ENCODE results near the gene PTPN6.

PTPN6 gene

DNA sequence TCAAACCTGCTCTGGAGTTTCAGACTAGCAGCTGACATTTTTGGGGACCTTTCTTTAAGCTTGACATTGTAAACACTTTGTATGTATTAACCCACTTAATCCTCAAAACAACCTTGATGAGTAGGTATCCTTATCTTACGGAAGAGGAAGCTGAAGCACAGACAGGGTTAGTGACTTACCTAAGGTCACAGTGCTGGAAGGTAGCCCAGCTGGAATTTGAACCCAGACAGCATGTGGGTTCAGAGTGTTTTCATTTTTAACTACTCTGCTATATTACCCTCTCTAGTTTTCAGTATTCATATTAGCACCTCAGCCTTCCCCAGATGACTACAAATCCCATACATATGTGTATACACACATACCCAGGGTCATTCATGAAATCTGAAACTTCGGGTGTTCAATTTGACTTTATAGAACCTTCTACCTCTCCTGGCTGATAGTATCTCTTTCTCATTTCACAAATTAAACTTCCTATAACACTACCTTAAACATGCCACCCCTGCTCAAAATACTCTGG, 53.2 kb downstream of the PTPN6 start:
- DNase-seq (ENCODE audit: low read depth): no peak
- in situ Hi-C loops (cut with HindIII; ENCODE audit: low sequenced_read_pairs): no loop called here
- no peak overlapping the region for H3K4me3 ChIP-seq (ENCODE audit: low read depth, low read length)
- TF ChIP-seq, protein P1, sequence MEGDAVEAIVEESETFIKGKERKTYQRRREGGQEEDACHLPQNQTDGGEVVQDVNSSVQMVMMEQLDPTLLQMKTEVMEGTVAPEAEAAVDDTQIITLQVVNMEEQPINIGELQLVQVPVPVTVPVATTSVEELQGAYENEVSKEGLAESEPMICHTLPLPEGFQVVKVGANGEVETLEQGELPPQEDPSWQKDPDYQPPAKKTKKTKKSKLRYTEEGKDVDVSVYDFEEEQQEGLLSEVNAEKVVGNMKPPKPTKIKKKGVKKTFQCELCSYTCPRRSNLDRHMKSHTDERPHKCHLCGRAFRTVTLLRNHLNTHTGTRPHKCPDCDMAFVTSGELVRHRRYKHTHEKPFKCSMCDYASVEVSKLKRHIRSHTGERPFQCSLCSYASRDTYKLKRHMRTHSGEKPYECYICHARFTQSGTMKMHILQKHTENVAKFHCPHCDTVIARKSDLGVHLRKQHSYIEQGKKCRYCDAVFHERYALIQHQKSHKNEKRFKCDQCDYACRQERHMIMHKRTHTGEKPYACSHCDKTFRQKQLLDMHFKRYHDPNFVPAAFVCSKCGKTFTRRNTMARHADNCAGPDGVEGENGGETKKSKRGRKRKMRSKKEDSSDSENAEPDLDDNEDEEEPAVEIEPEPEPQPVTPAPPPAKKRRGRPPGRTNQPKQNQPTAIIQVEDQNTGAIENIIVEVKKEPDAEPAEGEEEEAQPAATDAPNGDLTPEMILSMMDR (IDR thresholded peaks at IDR 0.05; ENCODE audit: low read depth, low read length, missing control alignments): no peak

DNA sequence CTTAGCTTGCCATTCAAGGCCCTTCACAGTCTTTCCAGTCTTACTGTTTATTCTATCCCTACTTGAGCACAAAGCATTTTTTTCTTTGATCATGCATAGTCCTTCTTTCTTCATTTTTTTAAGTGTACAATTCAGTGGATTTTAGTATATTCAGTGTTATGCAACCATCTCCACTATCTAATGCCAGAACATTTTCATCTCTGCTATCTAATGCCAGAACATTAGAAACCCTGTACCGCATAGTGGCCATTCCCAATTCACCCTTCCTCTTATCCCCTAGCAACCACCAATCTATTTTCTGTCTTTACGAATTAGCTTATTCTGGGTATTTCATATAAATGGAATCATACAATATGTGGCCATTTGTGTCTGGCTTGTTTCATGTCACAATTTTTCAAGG, 53.7 kb downstream of the PTPN6 start:
- TF ChIP-seq, protein P1 (IDR thresholded peaks at IDR 0.05; ENCODE audit: low read depth, low read length, missing control alignments): no peak
- in situ Hi-C loops (cut with HindIII; ENCODE audit: low sequenced_read_pairs): no loop called here
- H3K4me3 ChIP-seq (ENCODE audit: low read depth, low read length): no peak overlapping the region
- DNase-seq (ENCODE audit: low read depth): no peak

DNA sequence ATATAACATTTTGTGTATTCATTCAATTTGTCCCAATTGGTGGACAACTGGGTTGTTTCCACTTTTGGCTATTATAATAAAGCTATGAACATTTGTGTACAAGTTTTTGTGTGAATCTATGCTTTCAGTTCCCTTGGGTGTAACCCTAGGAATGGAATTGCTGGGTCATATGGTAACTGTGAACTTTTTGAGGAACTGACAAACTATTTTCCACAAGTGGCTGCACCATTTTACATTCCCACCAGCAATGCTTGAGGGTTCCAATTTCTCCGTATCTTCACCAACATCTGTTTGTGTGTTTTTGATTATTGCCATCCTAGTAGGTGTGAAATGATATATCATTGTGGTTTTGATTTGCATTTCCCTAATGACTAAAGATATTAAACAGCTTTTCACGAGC, 54.2 kb downstream of the PTPN6 start:
- no peak for DNase-seq (ENCODE audit: low read depth)
- TF ChIP-seq, protein P1 (IDR thresholded peaks at IDR 0.05; ENCODE audit: low read depth, low read length, missing control alignments): no peak
- in situ Hi-C loops (cut with HindIII; ENCODE audit: low sequenced_read_pairs): no loop called here
- no peak overlapping the region for H3K4me3 ChIP-seq (ENCODE audit: low read depth, low read length)

DNA sequence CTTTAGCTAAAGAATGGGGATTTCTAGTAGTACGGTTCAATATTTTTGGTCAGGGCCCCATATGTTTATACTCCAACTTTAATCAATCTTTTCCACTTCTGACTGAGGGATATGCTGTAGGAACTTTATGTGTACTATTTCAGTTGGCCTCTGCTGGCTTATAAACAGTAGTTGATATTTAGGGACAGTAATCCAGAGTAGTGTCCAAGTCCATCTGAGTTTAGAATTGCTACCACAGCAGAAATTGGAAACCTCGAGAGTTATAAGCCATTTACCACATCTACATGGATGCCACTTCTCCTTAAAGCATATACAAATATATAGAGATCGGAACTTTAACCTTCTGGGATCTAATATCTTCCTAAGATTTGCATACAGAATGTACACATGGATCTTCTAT, 55.5 kb downstream of the PTPN6 start:
- no peak for DNase-seq (ENCODE audit: low read depth)
- TF ChIP-seq, protein P1 (IDR thresholded peaks at IDR 0.05; ENCODE audit: low read depth, low read length, missing control alignments): no peak
- no peak overlapping the region for H3K4me3 ChIP-seq (ENCODE audit: low read depth, low read length)
- in situ Hi-C loops (cut with HindIII; ENCODE audit: low sequenced_read_pairs): no loop called here

DNA sequence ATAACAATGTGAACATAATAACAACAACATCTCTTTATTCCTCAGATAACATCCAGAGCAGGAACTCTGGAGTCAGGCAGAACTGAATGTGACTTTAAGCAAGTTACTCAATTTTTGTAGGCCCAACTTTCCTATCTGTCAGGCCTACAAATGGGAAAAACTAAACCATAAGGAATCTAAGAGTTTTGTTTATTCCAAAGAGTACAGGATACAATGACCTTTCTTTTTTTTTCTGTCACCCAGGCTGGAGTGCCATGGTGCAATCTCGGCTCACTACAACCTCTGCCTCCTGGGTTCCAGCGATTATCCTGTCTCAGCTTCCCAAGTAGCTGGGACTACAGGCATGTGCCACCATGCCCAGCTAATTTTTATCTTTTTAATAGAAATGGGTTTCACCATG, 57.7 kb downstream of the PTPN6 start:
- in situ Hi-C loops (cut with HindIII; ENCODE audit: low sequenced_read_pairs): no loop called here

DNA sequence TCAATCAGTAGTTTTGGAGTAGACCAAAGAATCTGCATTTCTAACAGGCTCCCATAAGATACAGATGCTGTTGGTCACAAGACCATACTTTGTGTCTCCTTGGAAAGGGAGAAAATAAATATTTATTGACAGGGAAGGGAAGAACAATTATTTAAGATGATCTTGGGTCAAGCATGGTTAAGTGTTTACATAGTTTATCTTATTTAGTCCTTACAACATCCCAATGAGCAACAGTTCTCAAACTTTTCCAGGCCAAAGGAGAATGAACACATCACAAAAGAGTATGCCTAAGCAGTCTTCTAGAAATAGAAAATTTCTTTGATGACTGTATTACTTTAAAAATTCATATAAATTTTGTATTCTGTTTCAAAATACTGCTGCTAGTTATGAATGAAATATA, 58.4 kb downstream of the PTPN6 start:
- no peak for DNase-seq (ENCODE audit: low read depth)
- no peak overlapping the region for H3K4me3 ChIP-seq (ENCODE audit: low read depth, low read length)
- TF ChIP-seq, protein P1 (IDR thresholded peaks at IDR 0.05; ENCODE audit: low read depth, low read length, missing control alignments): no peak
- in situ Hi-C loops (cut with HindIII; ENCODE audit: low sequenced_read_pairs): no loop called here

More for the DNA sequence above, 57.7 kb downstream of the PTPN6 start:
- H3K4me3 ChIP-seq (ENCODE audit: low read depth, low read length): no peak overlapping the region
- DNase-seq (ENCODE audit: low read depth): no peak
- TF ChIP-seq, protein P1 (IDR thresholded peaks at IDR 0.05; ENCODE audit: low read depth, low read length, missing control alignments): no peak

All from astrocyte of the cerebellum (primary cell).